Stimulated activated CD8-positive, alpha-beta memory T cell treated with anti-CD3 and anti-CD28 coated beads, Interleukin-2, amount 100 ng/mL, for 1 hour (primary cell): ENCODE data around the gene ATP1B2.
"Not testable (repeated sequence)": the region's sequence is repeated elsewhere in the genome, so short reads cannot be mapped to it uniquely, and the experiment has no call there.

Source experiments
- DNase-seq, 2 donors: peaks; one replicate each; pipeline ENCODE4 v3.0.0-alpha.2; 2020; ENCODE audit warnings: low read depth in 2 of 2

The ATP1B2 gene

GRCh38 chr17:7650509-7651096 lies at the start of gene ATP1B2:
Gene ATP1B2 (plus strand): TSS chr17:7650926. CDS start chr17:7651519, 593 bp downstream.
- DNase-seq = peak; percentile 57 to 69

- DNase-seq = no peak
Observed at GRCh38 chr17:7606280-7606679, 44.4 kb upstream of the ATP1B2 start.

GRCh38 chr17:7610641-7611040 lies 40.1 kb upstream of the ATP1B2 start:
- DNase-seq = no peak

- no peak for DNase-seq
Observed at GRCh38 chr17:7611635-7612293, 39.0 kb upstream of the ATP1B2 start.

- DNase-seq = no peak
Observed at GRCh38 chr17:7612294-7612640, 38.5 kb upstream of the ATP1B2 start.

GRCh38 chr17:7613769-7614424 lies 36.8 kb upstream of the ATP1B2 start:
- DNase-seq = no peak

- peak; percentile 93 to 96 for DNase-seq
Observed at GRCh38 chr17:7614425-7615264, 36.1 kb upstream of the ATP1B2 start, which contains the start of gene FXR2. Gene FXR2 (minus strand): TSS chr17:7614897. CDS start chr17:7614532, 365 bp downstream.

GRCh38 chr17:7615265-7615747 lies 35.4 kb upstream of the ATP1B2 start:
- DNase-seq = no peak

- no peak for DNase-seq
Observed at GRCh38 chr17:7618608-7619007, 32.1 kb upstream of the ATP1B2 start.

GRCh38 chr17:7620835-7621234 lies 29.9 kb upstream of the ATP1B2 start:
- no peak for DNase-seq

- no peak for DNase-seq
Observed at GRCh38 chr17:7623661-7624060, 27.1 kb upstream of the ATP1B2 start.

- DNase-seq = not testable (repeated sequence)
Observed at GRCh38 chr17:7625749-7626148, 25.0 kb upstream of the ATP1B2 start.

- no peak for DNase-seq
Observed at GRCh38 chr17:7626307-7626706, 24.4 kb upstream of the ATP1B2 start.

GRCh38 chr17:7626956-7627249 lies 23.8 kb upstream of the ATP1B2 start:
- DNase-seq = no peak

GRCh38 chr17:7627250-7628121 lies 23.2 kb upstream of the ATP1B2 start, which contains the start of gene SAT2:
Gene SAT2 (minus strand): TSS chr17:7627821. CDS start chr17:7627635, 186 bp downstream.
- DNase-seq = peak; percentile 66 to 78

GRCh38 chr17:7629939-7630571 lies 20.7 kb upstream of the ATP1B2 start, which contains the start of gene SHBG:
Gene SHBG (plus strand): TSS chr17:7630135. CDS start chr17:7630173, 38 bp downstream.
- DNase-seq = no peak

GRCh38 chr17:7631398-7632380 lies 19.0 kb upstream of the ATP1B2 start:
- DNase-seq = no peak

- no peak for DNase-seq
Observed at GRCh38 chr17:7632492-7632894, 18.2 kb upstream of the ATP1B2 start.

GRCh38 chr17:7633093-7633492 lies 17.6 kb upstream of the ATP1B2 start:
- DNase-seq = no peak
